ENCODE data around the gene SYNGR3.

DNA sequence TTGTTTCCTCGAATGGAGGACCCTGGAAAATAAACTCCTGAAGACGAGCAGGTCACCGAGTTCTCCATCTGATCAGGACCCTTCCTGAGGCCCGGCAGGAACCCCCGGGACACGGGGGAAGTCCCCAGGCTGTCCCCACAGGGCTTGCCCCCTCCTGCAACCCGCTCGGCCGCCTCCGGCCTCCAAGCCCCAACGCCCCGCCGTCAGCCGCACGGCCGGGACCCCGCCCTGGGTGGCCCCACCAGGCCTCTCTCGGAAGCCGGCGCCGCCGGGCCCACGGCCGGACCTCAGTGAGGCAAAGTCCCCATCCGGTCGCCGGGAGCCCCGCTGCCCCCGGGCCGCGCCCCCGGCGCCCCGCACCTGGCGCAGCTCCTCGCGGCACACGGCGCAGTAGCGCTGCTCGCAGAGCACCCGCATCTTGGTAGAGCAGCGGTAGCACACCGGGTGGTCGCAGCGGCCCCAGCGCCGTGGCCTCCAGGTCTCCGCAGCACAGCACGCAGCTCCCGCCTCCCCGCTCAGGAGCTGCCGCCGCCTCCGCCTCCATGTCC, 19.5 kb downstream of the SYNGR3 start:
- TF ChIP-seq POLR2A (IDR thresholded peaks at IDR 0.05): no peak
- TF ChIP-seq, protein P1, sequence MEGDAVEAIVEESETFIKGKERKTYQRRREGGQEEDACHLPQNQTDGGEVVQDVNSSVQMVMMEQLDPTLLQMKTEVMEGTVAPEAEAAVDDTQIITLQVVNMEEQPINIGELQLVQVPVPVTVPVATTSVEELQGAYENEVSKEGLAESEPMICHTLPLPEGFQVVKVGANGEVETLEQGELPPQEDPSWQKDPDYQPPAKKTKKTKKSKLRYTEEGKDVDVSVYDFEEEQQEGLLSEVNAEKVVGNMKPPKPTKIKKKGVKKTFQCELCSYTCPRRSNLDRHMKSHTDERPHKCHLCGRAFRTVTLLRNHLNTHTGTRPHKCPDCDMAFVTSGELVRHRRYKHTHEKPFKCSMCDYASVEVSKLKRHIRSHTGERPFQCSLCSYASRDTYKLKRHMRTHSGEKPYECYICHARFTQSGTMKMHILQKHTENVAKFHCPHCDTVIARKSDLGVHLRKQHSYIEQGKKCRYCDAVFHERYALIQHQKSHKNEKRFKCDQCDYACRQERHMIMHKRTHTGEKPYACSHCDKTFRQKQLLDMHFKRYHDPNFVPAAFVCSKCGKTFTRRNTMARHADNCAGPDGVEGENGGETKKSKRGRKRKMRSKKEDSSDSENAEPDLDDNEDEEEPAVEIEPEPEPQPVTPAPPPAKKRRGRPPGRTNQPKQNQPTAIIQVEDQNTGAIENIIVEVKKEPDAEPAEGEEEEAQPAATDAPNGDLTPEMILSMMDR (IDR thresholded peaks at IDR 0.05): no peak
